ENCODE results near the gene ARG1. TPM values are rescaled to one million over a fixed set of nuclear protein-coding genes. Genes with fewer than 3 reads are reported as not detected.

ARG1 gene
- polyA plus RNA-seq, 1 of the 3 experiments (the other 2 are of a cell fraction) = not detected

DNA sequence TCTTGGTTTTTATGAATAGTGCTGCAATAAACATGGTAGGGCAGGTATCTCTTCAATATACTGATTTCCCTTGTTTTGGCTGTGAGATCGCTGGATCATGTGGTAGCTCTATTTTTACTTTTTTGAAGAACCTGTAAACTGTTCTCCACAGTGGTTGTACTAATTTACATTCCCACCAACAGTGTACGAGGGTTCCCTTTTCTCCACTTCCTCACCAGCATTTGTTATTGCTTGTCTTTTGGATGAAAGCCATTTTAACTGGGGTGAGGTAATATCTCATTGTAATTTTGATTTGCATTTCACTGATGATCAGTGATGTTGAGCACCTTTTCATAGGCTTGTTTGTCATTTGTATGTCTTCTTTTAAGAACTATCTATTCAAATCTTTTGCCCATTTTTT, 8.0 kb upstream of the ARG1 start:
- DNase-seq = no peak
- no peaks in the 10 kb centered on the region for H3K36me3 ChIP-seq (replicated peaks in 1 of 2; ENCODE audit: control insufficient read depth in 1 of 2, insufficient read depth in 2 of 2, low read length in 1 of 2)
- TF ChIP-seq, protein P1, sequence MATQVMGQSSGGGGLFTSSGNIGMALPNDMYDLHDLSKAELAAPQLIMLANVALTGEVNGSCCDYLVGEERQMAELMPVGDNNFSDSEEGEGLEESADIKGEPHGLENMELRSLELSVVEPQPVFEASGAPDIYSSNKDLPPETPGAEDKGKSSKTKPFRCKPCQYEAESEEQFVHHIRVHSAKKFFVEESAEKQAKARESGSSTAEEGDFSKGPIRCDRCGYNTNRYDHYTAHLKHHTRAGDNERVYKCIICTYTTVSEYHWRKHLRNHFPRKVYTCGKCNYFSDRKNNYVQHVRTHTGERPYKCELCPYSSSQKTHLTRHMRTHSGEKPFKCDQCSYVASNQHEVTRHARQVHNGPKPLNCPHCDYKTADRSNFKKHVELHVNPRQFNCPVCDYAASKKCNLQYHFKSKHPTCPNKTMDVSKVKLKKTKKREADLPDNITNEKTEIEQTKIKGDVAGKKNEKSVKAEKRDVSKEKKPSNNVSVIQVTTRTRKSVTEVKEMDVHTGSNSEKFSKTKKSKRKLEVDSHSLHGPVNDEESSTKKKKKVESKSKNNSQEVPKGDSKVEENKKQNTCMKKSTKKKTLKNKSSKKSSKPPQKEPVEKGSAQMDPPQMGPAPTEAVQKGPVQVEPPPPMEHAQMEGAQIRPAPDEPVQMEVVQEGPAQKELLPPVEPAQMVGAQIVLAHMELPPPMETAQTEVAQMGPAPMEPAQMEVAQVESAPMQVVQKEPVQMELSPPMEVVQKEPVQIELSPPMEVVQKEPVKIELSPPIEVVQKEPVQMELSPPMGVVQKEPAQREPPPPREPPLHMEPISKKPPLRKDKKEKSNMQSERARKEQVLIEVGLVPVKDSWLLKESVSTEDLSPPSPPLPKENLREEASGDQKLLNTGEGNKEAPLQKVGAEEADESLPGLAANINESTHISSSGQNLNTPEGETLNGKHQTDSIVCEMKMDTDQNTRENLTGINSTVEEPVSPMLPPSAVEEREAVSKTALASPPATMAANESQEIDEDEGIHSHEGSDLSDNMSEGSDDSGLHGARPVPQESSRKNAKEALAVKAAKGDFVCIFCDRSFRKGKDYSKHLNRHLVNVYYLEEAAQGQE (IDR thresholded peaks at IDR 0.05; ENCODE audit: low read depth, low read length) = no peak
- TF ChIP-seq POLR2AphosphoS5 (IDR thresholded peaks at IDR 0.05; ENCODE audit: low read depth, low read length) = no peak
- H3F3A ChIP-seq (replicated peaks; ENCODE audit: insufficient read depth) = no peaks in the 10 kb centered on the region
- 28% methylated on average over 2 of the region's 2 CpGs for WGBS (ENCODE audit: low lambda C conversion rate)
- no peak overlapping the region for H3K9ac ChIP-seq
- H3K4me1 ChIP-seq (ENCODE audit: control insufficient read depth in 1 of 2, insufficient read depth in 2 of 2, low read depth in 1 of 2, low read length in 1 of 2) = no peaks in the 10 kb centered on the region
- H3K9me3 ChIP-seq = no peaks in the 10 kb centered on the region
- no peak overlapping the region for H3K4me2 ChIP-seq
- CTCF ChIA-PET = interaction anchor here (1.0 to 1.8 kb wide), 4 partner anchors 20 to 64 kb away, joined by 3 to 5 read pairs (median 4); partner anchors contain the start of gene MED23
- no peaks in the 10 kb centered on the region for H3K79me2 ChIP-seq (ENCODE audit: insufficient read depth)
- H3K27ac ChIP-seq (ENCODE audit: low read depth in 2 of 2, low read length in 1 of 2) = no peak overlapping the region
- H3K9me2 ChIP-seq = no peaks in the 10 kb centered on the region
- H4K20me1 ChIP-seq (ENCODE audit: insufficient read depth) = no peaks in the 10 kb centered on the region
- POLR2A ChIA-PET = no interaction called here
- H3K27me3 ChIP-seq (ENCODE audit: insufficient read depth) = no peaks in the 10 kb centered on the region
- H3K4me3 ChIP-seq (ENCODE audit: low read depth in 2 of 2, low read length in 1 of 2) = no peak overlapping the region
- H2AFZ ChIP-seq (ENCODE audit: low read depth) = no peak overlapping the region

DNA sequence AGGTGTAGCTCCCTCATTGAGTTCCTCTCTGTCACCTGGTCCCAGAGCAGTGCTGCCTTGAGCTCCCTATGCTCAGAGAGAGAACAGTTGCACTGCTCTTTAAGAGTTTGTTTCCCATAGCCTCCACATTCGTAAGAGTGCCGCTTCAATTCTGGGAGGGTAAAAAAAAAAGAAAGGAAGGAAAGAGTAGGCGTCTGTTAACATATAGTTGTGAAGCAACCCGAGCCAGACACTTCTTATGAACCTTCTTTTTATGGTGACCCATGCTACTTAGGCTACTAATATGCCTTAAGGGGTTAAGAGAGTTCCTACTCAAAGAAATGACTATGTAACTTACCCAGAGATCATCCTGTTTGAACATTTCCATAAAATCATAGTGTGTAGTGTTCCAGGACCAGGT, 4.3 kb upstream of the ARG1 start:
- no peak overlapping the region for H3K4me2 ChIP-seq
- H3K9ac ChIP-seq = no peak overlapping the region
- H3F3A ChIP-seq (replicated peaks; ENCODE audit: insufficient read depth) = no peaks in the 10 kb centered on the region
- H3K9me2 ChIP-seq = no peaks in the 10 kb centered on the region; the same call in 1 of the 2 replicates
- H3K4me3 ChIP-seq (ENCODE audit: low read depth in 2 of 2, low read length in 1 of 2) = no peak overlapping the region
- CTCF ChIA-PET = interaction anchor here (1.1 kb wide), 1 partner anchor 28 kb away, joined by 3 read pairs; no protein-coding TSS in a partner anchor
- H3K27ac ChIP-seq (ENCODE audit: low read depth in 2 of 2, low read length in 1 of 2) = no peak overlapping the region
- no peaks in the 10 kb centered on the region for H3K9me3 ChIP-seq
- H3K79me2 ChIP-seq (ENCODE audit: insufficient read depth) = no peaks in the 10 kb centered on the region
- 69% methylated on average over 4 of the region's 4 CpGs for WGBS (ENCODE audit: low lambda C conversion rate)
- TF ChIP-seq YY1 (IDR thresholded peaks at IDR 0.05; ENCODE audit: low read depth) = no peak
- TF ChIP-seq, protein P2, sequence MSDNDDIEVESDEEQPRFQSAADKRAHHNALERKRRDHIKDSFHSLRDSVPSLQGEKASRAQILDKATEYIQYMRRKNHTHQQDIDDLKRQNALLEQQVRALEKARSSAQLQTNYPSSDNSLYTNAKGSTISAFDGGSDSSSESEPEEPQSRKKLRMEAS (IDR thresholded peaks at IDR 0.05; ENCODE audit: low read depth) = no peak
- TF ChIP-seq, protein P3, sequence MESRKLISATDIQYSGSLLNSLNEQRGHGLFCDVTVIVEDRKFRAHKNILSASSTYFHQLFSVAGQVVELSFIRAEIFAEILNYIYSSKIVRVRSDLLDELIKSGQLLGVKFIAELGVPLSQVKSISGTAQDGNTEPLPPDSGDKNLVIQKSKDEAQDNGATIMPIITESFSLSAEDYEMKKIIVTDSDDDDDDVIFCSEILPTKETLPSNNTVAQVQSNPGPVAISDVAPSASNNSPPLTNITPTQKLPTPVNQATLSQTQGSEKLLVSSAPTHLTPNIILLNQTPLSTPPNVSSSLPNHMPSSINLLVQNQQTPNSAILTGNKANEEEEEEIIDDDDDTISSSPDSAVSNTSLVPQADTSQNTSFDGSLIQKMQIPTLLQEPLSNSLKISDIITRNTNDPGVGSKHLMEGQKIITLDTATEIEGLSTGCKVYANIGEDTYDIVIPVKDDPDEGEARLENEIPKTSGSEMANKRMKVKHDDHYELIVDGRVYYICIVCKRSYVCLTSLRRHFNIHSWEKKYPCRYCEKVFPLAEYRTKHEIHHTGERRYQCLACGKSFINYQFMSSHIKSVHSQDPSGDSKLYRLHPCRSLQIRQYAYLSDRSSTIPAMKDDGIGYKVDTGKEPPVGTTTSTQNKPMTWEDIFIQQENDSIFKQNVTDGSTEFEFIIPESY (IDR thresholded peaks at IDR 0.05; ENCODE audit: borderline replicate concordance, low read depth) = no peak
- TF ChIP-seq, protein P4, sequence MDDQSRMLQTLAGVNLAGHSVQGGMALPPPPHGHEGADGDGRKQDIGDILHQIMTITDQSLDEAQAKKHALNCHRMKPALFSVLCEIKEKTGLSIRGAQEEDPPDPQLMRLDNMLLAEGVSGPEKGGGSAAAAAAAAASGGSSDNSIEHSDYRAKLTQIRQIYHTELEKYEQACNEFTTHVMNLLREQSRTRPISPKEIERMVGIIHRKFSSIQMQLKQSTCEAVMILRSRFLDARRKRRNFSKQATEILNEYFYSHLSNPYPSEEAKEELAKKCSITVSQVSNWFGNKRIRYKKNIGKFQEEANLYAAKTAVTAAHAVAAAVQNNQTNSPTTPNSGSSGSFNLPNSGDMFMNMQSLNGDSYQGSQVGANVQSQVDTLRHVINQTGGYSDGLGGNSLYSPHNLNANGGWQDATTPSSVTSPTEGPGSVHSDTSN (IDR thresholded peaks at IDR 0.05) = no peak
- TF ChIP-seq SMC3 (IDR thresholded peaks at IDR 0.05; ENCODE audit: low read depth, low read length) = no peak
- TF ChIP-seq SIN3A (IDR thresholded peaks at IDR 0.05; ENCODE audit: borderline replicate concordance, low read depth, low read length) = no peak
- H2AFZ ChIP-seq (ENCODE audit: low read depth) = no peak overlapping the region
- POLR2A ChIA-PET = no interaction called here
- H3K36me3 ChIP-seq (replicated peaks in 1 of 2; ENCODE audit: control insufficient read depth in 1 of 2, insufficient read depth in 2 of 2, low read length in 1 of 2) = peaks cover 0 to 7% of the 10 kb centered on the region in 2 experiments
- no peaks in the 10 kb centered on the region for H3K27me3 ChIP-seq (ENCODE audit: insufficient read depth)
- no peak for DNase-seq
- H4K20me1 ChIP-seq (ENCODE audit: insufficient read depth) = no peaks in the 10 kb centered on the region
- no peaks in the 10 kb centered on the region for H3K4me1 ChIP-seq (ENCODE audit: control insufficient read depth in 1 of 2, insufficient read depth in 2 of 2, low read depth in 1 of 2, low read length in 1 of 2)
